ENCODE results near the gene R3HDM2.

- no peak for TF ChIP-seq EZH2phosphoT487 (IDR thresholded peaks at IDR 0.05; ENCODE audit: low read depth, severe bottlenecking, unreplicated experiment)
- TF ChIP-seq CTCF (IDR thresholded peaks at IDR 0.05; ENCODE audit: poor library complexity), result no peak
Measured at GRCh38 chr12:57455374-57456144, 24.7 kb upstream of the R3HDM2 start.
